Lower leg skin (tissue), 4 donors: ENCODE data around the gene HEXD. TPM values are rescaled to one million over a fixed set of nuclear protein-coding genes. Genes with fewer than 3 reads are reported as not detected.

Experiments used
- DNase-seq, 2 donors: peaks; one replicate each; pipeline ENCODE4 v3.0.0-alpha.2; 2019; ENCODE audit warnings: low spot score in 2 of 2
- H3K4me3 ChIP-seq: fragments of 200-600 bp; sonication (generic); 2 replicates; pipeline ENCODE4 v1.5.1; 2017; ENCODE audit warnings: mild to moderate bottlenecking, low read depth; ENCODE audit not compliant: poor library complexity, severe bottlenecking
- POLR2A ChIP-seq, 2 donors: fragments of 450-650 bp; IDR thresholded peaks; one replicate each; pipeline ENCODE4 v1.6.1; 2016 to 2017; ENCODE audit warnings: antibody characterized with exemption in 2 of 2, mild to moderate bottlenecking in 1 of 2, moderate library complexity in 1 of 2
- WGBS, 2 donors: methylation state at CpG; one replicate each; pipeline ENCODE4 v1.1.5; 2018; 5-methylcytosine and 5-hydroxymethylcytosine counted together
- intact Hi-C: fragments of 100-400 bp; cut with DNase I; formaldehyde crosslinking; loops from one replicate; pipeline ENCODE4 v1.15.0; 2023; ENCODE audit warnings: low total_unique reads
- total RNA-seq, 4 donors: library from RNA; depleted of rRNA; stranded (reverse); fragments of >200 nt; gene quantifications; one replicate each; pipeline ENCODE4 v1.1.0, GENCODE V29; 2016
- TF ChIP-seq, protein P1 (sequence below), 3 donors: fragments of 450-650 bp; IDR thresholded peaks; one replicate each; pipeline ENCODE4 v1.5.1; 2016; ENCODE audit warnings: antibody characterized with exemption in 3 of 3, mild to moderate bottlenecking in 3 of 3, moderate library complexity in 2 of 3

Gene HEXD
- total RNA-seq, 4 donors from 2014 or later, result 30.0 to 47.1 (median 39.3) TPM

DNA sequence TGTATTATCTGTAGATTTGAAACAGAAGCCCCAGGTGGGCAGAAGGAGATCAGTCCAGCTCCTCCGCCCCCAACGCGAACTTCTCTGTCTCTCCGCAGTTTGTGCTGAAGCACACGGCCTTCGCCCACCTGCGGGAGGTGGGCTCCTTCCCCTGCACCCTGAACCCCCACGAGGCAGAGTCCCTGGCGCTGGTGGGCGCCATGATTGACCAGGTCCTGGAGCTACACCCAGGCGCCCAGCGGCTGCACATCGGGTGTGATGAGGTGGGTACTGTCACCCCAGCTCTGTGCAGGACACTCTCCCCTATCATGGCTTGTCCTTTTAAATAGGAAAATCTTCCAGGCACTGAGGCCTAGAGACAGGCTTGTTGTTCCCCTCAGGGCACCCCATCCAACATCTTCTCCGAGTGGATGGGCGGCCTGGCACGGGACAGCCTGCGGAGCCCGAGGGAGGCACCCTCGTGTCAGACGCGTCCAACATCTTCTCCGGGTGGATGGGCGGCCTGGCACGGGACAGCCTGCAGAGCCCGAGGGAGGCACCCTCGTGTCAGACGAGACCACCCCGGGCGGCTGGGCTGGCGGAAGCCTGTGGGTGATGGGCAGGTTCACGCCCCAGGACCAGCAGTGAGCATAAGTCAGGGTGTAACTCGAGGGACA lies 15.5 kb downstream of the HEXD start:
- WGBS, 2 donors, result 86 to 92% methylated on average over 22 to 31 of the region's 32 CpGs

DNA sequence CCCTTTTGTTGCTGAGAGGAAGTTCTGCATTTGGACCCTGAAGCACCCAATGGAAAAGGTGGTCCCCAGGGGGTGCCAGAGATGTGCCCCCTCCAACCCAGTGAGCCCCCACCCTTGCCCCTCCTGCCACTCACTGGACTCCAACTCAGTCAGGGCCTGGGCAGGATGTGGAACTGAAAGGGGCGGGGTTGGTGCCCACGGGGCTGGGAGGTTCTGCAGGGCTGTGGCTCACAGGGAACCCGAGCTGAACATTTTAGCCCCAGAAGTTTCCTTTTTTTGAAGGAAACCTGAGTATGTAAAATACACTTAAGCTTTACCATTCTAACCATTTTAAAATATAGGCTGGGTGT lies 16.0 kb downstream of the HEXD start:
- WGBS, 2 donors, result 43 to 53% methylated on average over 3 of the region's 3 CpGs
- no peak overlapping the region for H3K4me3 ChIP-seq
- intact Hi-C loops, result no loop called here
- TF ChIP-seq, protein P1, sequence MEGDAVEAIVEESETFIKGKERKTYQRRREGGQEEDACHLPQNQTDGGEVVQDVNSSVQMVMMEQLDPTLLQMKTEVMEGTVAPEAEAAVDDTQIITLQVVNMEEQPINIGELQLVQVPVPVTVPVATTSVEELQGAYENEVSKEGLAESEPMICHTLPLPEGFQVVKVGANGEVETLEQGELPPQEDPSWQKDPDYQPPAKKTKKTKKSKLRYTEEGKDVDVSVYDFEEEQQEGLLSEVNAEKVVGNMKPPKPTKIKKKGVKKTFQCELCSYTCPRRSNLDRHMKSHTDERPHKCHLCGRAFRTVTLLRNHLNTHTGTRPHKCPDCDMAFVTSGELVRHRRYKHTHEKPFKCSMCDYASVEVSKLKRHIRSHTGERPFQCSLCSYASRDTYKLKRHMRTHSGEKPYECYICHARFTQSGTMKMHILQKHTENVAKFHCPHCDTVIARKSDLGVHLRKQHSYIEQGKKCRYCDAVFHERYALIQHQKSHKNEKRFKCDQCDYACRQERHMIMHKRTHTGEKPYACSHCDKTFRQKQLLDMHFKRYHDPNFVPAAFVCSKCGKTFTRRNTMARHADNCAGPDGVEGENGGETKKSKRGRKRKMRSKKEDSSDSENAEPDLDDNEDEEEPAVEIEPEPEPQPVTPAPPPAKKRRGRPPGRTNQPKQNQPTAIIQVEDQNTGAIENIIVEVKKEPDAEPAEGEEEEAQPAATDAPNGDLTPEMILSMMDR (IDR thresholded peaks at IDR 0.05), result no peak
- no peak for TF ChIP-seq POLR2A (IDR thresholded peaks at IDR 0.05)
- no peak for DNase-seq

More for the DNA sequence above, 15.5 kb downstream of the HEXD start:
- intact Hi-C loops, result no loop called here
- no peak overlapping the region for H3K4me3 ChIP-seq
- TF ChIP-seq POLR2A (IDR thresholded peaks at IDR 0.05), result no peak
- TF ChIP-seq, protein P1 (IDR thresholded peaks at IDR 0.05), result no peak
- no peak for DNase-seq

DNA sequence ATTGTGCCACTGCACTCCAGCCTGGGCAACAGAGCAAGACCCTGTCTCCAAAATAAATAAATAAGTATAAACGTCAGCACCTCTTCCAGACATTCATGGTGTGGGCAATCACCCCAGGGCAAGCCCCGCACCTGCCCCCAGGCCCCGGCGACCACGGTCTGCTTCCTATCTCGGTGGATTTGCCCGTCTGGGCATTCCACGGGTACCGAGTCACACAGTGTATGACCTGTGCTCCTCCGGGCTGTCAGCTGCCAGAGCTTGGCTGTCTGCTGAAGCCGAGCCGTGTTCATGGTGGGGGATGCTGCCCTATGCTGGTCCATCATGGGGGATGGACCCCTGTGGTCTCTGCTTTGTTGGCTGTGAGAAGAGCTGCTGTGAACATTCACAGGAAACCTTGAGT lies 17.0 kb downstream of the HEXD start:
- no peak overlapping the region for H3K4me3 ChIP-seq
- intact Hi-C loops, result no loop called here
- DNase-seq, result no peak
- WGBS, 2 donors, result 88 to 90% methylated on average over 12 of the region's 12 CpGs
- TF ChIP-seq, protein P1 (IDR thresholded peaks at IDR 0.05), result no peak
- TF ChIP-seq POLR2A (IDR thresholded peaks at IDR 0.05), result no peak

DNA sequence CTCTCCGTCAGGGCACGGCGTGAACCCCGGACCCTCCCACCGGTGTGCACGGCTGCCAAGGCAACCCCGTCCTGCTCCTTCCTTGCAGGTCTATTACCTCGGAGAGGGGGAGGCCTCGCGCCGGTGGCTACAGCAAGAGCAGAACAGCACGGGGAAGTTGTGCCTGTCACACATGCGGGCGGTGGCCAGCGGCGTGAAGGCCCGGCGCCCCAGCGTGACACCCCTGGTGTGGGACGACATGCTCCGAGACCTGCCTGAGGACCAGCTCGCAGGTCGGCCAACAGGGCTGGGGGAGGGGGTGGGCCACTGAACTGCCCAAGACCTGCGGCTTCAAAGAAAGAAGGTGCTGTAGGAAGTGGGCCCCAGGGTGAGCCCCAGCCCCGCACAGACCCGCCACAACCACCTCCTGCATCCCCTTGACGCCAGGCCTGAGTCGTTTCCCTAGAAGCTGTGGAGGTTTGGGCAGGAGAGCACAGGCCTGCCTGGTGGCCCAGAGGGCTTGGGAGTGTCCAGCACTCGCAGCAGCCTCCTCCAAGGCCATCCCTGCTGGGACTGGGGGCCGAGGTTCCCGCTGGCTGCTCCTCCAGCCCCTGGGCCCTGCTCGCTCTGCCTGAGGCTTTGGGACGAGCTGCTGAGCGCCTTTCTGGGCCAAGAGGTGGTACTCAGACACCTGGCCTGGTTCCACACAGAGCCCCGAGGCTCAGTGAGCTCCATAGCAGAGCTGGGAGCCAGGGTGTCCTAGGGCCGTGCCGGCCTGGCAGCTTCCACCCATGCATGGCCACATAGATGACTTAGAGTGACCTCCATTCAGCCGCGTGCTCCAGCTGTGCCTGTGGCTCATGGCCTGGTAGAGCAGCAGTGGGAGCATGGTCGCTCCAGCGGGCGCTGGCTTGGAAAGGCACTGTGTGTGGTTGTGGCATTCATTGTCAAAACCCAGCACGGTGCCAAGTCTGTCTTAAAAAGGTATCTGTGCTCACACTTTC lies 17.7 kb downstream of the HEXD start:
- TF ChIP-seq, protein P1 (IDR thresholded peaks at IDR 0.05), result no peak
- no peak for TF ChIP-seq POLR2A (IDR thresholded peaks at IDR 0.05)
- no peak for DNase-seq
- intact Hi-C loops, result no loop called here
- H3K4me3 ChIP-seq, result no peak overlapping the region
- 83 to 89% methylated on average over 37 to 41 of the region's 43 CpGs for WGBS, 2 donors

DNA sequence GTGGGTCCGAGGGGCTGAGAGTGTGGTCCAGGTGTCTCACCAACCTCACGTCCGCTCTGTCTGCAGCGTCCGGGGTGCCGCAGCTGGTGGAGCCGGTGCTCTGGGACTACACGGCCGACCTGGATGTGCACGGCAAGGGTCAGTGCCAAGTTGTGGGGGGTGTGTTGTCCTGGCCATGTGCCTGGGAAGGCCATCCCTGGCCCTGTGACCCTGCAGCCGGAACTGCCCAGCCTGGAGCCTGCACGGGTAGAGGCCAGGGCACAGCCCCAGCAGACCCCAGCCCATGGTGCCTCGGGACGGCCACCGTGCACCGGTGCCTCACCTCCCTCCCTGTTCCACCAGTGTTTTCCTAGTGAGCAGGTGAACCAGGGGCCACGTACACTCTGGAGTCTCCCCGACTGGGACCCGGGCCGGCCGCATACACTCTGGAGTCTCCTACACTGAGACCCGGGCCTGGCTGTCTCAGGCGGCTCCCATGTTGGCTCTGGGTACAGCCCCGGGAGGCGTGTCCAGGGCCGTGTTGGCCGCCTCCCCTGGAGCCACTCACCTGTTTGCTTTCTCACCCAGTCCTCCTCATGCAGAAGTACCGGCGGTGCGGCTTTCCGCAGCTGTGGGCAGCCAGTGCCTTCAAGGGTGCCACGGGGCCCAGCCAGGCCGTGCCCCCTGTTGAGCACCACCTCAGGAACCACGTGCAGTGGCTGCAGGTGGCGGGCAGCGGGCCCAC lies 18.6 kb downstream of the HEXD start:
- WGBS, 2 donors, result 85 to 87% methylated on average over 32 to 36 of the region's 36 CpGs
- no peak for DNase-seq
- no peak overlapping the region for H3K4me3 ChIP-seq
- TF ChIP-seq, protein P1 (IDR thresholded peaks at IDR 0.05), result no peak
- no peak for TF ChIP-seq POLR2A (IDR thresholded peaks at IDR 0.05)
- intact Hi-C loops, result no loop called here
